Loucy (cell line): Measurements from ENCODE around the gene C8G.

ENCODE experiments used
- CTCF ChIP-seq: fragments of 200-600 bp; sonication (generic); conservative IDR thresholded peaks from 2 replicates; pipeline ENCODE4 v1.5.1; 2014; ENCODE audit warnings: mild to moderate bottlenecking, antibody characterized with exemption, low read length
- EZH2phosphoT487 ChIP-seq: fragments of 200-600 bp; IDR thresholded peaks from 2 replicates; pipeline ENCODE4 v1.6.1; 2018; ENCODE audit warnings: antibody characterized with exemption, mild to moderate bottlenecking, moderate library complexity, borderline replicate concordance

DNA sequence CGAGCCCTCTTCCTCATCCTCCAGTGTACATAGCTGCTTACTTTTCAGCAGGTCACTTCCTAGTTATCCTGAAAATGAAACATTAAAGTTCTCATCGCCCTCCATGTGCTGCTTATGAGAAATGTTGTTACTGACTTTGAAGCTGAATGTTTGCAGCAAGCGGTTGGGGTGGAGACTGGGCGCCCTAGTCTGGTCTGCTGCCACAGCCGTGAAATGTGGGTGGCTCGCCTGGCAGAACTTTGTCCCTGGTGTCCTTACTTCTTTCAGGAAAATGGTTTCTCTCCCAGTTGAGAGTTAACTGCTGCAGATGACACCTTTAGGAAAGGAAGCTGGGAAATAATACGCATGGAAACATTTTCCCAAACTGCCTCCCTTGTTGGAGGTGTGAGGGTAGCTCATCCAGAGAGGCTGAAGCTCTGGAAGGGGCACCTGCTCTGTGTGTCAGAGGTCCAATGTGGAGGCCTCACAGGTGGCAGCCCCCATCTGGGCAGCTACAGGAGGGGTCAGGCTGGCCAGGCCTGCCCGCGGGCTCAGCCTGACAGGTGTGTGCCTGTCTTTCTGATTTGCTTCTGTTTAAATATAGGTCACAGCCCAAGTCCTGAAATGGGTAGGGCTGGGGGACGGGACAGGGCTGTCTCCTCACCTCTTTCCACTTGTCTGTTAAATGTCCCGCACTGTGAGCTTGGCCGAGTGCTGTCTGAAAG, 34.7 kb upstream of the C8G start:
- TF ChIP-seq CTCF (no peak), EZH2phosphoT487 (no peak)
